D721Med (cell line): ENCODE data around the gene ATG4B.
A peak's percentile ranks its signal among the peaks of the same experiment; 100 is the strongest.
"Not testable (repeated sequence)": the region's sequence is repeated elsewhere in the genome, so short reads cannot be mapped to it uniquely, and the experiment has no call there.

Source experiments
- DNase-seq: peaks from one replicate; pipeline ENCODE4 v3.0.0; 2011; ENCODE audit warnings: low spot score; ENCODE audit not compliant: insufficient read length
- FAIRE-seq: peaks from 2 replicates; lab custom pipeline; 2011; peaks lifted over from hg19 to GRCh38; lab: Jason Lieb, UNC
- TF ChIP-seq, protein P1 (sequence below): IDR thresholded peaks from 2 replicates; pipeline ENCODE4 v1.5.1; 2012; ENCODE audit warnings: mild to moderate bottlenecking, control low read depth; ENCODE audit not compliant: insufficient read depth; ENCODE audit errors: missing control alignments

The ATG4B gene

DNA sequence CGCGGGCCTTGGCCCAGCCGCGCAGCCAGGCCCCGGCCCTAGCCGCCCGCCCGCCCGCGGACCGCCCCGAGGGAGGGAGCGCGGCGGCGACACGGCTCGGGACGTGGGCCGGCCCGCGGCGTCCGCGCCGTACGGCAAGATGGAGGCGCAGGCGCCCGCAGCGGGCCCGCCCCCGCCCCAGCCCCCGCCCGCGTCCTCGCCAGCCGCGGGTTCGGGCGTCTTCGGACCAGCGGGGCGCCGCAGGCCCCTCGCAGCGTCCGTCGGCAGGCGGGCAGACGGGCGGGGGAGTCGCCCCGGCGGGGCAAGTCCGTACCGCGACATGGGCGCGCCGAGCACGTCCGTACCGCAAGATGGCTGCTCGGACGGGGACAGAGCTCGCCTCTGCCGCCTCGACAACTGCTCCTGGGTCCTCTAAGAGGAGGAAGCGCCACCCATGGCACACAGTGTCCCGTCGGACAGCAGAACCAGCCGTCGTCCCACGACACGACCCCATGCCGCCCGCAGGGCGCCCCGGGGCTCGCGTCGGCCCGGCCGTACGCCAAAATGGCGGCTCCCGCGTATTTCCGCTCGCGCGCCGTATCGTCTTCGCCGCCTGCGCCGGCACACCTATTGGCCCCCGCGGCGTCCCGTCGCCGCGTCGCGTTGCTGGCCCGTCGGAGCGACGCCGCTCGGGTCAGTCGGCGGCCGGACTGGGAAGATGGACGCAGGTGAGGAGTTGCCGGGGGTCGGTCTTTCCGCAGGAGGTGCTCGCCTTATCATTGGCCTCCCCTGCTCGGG, at the start of gene ATG4B, which contains the start of gene THAP4:
TSS of gene ATG4B (plus strand) at position 676 of the 777 bp plus-strand sequence. CDS start at position 698, 22 bp downstream.
TSS of gene THAP4 (minus strand) at position 141 of the 777 bp plus-strand sequence. CDS start 141 bp downstream, outside the sequence.
- TF ChIP-seq, protein P1, sequence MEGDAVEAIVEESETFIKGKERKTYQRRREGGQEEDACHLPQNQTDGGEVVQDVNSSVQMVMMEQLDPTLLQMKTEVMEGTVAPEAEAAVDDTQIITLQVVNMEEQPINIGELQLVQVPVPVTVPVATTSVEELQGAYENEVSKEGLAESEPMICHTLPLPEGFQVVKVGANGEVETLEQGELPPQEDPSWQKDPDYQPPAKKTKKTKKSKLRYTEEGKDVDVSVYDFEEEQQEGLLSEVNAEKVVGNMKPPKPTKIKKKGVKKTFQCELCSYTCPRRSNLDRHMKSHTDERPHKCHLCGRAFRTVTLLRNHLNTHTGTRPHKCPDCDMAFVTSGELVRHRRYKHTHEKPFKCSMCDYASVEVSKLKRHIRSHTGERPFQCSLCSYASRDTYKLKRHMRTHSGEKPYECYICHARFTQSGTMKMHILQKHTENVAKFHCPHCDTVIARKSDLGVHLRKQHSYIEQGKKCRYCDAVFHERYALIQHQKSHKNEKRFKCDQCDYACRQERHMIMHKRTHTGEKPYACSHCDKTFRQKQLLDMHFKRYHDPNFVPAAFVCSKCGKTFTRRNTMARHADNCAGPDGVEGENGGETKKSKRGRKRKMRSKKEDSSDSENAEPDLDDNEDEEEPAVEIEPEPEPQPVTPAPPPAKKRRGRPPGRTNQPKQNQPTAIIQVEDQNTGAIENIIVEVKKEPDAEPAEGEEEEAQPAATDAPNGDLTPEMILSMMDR, result no peak
- DNase-seq (peak; percentile 90), FAIRE-seq (no peak)

DNA sequence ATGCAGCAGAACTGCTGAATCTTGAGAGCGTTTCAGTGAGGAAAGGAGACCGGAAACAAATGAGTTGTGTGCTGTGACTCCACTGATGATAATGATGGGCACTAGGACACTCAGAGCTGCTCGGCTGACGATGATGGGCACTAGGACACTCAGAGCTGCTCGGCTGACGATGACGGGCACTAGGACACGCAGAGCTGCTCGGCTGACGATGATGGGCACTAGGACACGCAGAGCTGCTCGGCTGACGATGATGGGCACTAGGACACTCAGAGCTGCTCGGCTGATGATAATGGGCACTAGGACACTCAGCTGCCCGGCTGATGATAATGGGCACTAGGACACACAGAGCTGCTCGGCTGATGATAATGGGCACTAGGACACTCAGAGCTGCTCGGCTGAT, 47.6 kb upstream of the ATG4B start:
- DNase-seq, FAIRE-seq: not testable (repeated sequence)

DNA sequence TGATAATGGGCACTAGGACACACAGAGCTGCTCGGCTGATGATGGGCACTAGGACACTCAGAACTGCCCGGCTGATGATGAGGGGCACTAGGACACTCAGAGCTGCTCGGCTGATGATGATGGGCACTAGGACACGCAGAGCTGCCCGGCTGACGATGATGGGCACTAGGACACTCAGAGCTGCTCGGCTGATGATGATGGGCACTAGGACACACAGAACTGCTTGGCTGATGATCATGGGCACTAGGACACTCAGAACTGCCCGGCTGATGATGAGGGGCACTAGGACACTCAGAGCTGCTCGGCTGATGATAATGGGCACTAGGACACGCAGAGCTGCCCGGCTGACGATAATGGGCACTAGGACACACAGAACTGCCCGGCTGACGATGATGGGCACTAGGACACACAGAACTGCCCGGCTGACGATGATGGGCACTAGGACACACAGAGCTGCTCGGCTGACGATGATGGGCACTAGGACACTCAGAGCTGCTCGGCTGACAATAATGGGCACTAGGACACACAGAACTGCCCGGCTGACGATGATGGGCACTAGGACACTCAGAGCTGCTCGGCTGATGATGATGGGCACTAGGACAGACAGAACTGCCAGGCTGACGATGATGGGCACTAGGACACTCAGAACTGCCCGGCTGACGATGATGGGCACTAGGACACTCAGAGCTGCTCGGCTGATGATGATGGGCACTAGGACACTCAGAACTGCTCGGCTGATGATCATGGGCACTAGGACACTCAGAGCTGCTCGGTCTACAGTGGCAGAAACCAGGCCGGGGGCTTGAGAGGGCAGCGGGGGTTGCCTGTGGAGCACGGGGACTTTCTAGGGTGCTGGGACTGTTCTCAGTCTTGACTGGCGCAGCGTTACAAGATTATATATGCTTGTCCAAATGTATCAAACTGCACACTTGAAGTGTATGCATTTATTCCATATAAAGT, 46.7 kb upstream of the ATG4B start:
- FAIRE-seq, DNase-seq: not testable (repeated sequence)

DNA sequence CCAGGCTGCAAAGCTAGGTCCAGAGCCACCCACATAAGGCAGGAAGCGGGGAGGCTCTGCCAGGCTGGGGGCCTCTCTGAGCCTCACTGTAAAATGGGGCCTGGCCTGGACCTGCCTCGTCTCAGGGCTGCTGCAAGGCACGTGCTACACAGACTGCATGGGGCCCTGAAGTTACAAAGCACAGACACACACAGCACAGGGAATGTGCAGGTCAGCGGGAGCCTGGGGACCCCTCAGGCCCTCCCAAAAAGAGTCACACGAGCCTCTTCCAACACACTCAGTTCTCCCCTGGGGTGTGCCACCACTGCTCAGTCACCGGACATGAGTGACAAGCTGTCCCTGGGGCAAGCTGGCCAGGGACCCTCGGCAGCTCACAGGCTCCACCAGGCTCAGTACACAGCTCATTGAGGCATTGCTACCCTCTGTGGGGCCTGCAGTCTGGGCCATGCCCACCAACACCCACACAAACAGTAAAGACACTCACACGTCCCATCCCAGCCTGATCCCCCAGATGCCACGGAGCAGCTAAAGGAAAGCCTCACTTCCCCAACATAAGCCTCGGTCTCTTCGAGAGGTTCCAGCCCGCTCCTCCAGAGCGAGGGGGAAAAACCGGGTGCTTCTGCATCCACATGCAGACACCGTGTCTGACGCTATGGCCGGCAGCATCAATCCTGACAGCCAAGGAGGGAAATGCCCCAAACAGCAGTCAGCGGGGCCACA, 45.2 kb upstream of the ATG4B start:
- DNase-seq (no peak), FAIRE-seq (no peak)
- TF ChIP-seq, protein P1, result no peak

DNA sequence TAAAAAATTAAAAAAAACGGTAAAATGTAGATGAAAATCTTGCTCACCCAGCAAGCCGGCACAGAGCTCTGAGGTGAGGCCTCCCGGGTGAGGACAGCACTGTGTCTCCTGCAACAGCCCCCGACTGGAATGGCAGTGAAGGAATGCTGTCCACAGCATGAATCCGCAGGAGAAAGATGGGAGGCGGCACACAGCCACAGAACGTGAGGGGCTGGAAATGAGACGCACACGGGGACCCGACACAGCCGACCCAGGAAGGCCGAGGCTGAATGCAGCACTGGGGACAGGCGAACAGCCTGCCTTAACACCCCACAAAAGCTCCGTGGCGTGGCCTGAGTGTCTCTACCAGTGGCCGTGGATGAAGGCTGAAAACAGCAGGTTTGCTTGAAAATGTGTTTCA, 44.2 kb upstream of the ATG4B start:
- FAIRE-seq (no peak), DNase-seq (no peak)
- TF ChIP-seq, protein P1, result no peak

DNA sequence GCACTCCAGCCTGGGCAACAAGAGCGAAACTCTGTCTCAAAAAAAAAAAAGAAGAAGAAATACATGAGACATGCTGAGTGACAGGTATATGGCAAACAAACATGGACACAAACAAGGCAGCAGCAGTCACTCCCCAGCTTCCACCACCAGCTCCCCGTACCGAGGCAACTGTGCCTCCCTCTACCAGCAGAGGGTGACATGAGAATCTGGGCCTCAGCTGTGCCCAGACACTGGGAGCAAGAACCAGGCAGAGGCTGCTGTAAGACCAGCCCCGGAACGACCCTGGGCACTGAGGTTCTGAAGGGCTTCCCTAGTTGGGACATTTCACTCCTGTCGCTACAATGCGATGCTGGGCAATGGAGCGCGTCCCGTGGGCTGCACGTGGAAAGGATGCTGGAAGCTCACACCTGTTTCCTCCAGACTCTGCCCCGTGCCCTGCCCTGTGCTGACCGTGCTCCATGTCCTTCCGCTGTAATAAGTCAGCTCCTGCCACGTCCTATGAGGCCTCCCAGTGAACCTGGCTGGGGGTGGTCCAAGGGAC, 41.8 kb upstream of the ATG4B start:
- FAIRE-seq, result no peak
- TF ChIP-seq, protein P1, result peak; percentile 5
- DNase-seq, result no peak

DNA sequence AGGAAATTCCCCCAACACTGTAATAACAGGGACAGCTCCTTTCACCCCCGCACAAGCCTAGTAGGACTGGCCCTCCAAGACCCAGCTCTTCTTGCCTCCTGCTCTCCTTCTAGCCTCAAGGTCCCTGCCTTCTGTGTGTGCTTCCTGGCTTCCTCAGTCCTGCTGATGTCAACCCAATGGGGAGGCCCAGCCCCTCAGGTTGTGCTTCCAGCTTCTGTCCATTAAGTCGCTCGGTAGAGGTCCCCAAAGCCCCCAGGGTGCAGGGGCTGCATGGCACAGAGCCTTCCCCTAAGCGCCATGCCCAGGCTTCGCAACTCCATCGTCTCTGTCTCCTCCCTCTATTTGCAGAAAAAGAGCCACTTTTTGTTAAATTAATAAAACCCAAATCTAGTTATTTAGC, 39.9 kb upstream of the ATG4B start:
- DNase-seq (no peak), FAIRE-seq (no peak)
- TF ChIP-seq, protein P1, result no peak
